Measurements from ENCODE around the gene PPP2R2C.

DNA sequence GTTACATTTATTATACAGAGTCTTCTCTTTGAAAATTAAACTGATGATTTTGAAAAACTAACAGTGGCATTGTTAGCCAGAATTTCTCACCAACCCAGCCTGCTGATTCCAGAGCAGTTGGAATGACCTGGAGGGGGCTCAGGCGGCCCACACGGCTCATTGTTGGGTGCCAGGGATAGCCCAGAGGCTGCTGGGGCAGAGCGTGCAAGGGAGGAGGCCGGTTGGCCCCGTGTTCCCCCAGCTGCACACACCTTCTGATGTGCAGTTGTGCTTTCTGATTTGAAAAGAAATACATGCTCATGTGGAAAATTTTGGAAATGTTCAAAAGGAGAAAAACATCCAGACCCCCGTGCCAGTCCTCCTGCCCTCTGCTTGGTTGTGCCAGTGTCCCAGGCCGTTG is 182.2 kb downstream of the PPP2R2C start:
- TF ChIP-seq, protein P1, sequence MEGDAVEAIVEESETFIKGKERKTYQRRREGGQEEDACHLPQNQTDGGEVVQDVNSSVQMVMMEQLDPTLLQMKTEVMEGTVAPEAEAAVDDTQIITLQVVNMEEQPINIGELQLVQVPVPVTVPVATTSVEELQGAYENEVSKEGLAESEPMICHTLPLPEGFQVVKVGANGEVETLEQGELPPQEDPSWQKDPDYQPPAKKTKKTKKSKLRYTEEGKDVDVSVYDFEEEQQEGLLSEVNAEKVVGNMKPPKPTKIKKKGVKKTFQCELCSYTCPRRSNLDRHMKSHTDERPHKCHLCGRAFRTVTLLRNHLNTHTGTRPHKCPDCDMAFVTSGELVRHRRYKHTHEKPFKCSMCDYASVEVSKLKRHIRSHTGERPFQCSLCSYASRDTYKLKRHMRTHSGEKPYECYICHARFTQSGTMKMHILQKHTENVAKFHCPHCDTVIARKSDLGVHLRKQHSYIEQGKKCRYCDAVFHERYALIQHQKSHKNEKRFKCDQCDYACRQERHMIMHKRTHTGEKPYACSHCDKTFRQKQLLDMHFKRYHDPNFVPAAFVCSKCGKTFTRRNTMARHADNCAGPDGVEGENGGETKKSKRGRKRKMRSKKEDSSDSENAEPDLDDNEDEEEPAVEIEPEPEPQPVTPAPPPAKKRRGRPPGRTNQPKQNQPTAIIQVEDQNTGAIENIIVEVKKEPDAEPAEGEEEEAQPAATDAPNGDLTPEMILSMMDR (conservative IDR thresholded peaks at IDR 0.05; ENCODE audit: low read length), result no peak
- TF ChIP-seq EZH2phosphoT487 (IDR thresholded peaks at IDR 0.05; ENCODE audit: borderline replicate concordance), result no peak
